GM21447 (cell line): ENCODE measurements around the gene ADCY9.
"Not testable (repeated sequence)": the region's sequence is repeated elsewhere in the genome, so short reads cannot be mapped to it uniquely, and the experiment has no call there.

Experiments
- ATAC-seq: cut with Tn5 transposase; IDR thresholded peaks from one replicate; pipeline ENCODE4 v1.9.1; 2021; ENCODE audit not compliant: unreplicated experiment

The ADCY9 gene

DNA sequence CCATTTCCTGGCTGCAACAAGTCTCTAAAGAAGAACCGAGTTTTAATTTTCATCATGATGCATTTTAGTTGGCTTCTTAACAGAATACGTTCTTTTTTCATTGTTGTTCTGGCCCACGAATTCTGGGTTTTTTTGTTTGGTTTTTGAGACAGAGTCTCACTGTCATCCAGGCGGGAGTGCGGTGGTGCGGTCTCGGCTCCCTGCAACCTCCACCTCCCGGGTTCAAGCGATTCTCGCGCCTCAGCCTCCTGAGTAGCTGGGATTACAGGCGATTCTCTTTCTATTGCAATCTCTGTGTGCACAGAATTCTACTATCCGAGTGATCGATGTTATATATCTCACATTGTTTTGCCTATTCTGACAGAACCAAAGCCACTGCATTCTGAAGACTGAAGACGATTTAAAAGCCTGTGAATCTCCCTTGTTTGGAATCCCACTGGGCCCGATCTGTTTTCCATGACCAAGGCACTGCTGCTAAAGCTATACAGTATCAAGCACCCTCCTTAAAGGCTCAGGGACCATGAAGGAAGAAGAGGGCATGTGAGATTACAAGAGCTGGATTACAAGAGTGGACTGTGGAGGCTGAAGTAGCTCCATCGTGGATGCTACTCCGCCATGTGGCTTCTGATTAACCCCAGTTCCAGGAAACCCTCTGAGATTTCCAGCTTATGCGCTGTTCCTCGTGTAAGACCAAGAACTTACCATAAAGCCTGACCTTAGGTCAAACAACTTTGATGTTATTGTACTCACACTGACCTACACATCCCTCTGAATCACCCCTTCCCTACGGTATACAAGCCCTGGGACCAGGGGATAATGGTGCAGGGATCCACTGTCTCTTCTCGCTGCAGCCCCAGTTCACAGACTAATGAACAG, 44.3 kb downstream of the ADCY9 start:
- no peak for ATAC-seq

DNA sequence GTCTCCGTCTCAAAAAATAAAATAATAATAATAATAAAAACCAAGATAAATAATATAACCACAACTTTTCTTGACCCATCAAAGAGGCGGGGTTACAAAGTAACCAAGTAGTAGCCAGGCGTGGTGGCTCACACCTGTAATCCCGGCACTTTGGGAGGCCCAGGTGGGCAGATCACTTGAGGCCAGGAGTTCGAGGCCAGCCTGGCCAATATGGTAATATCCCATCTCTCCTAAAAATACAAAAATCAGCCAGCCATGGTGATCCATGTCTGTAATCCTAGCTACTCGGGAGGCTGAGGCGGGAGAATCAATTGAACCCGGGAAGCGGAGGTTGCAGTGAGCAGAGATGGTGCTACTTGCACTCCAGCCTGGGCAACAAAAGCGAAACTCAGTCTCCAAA, 45.3 kb downstream of the ADCY9 start:
- no peak for ATAC-seq

DNA sequence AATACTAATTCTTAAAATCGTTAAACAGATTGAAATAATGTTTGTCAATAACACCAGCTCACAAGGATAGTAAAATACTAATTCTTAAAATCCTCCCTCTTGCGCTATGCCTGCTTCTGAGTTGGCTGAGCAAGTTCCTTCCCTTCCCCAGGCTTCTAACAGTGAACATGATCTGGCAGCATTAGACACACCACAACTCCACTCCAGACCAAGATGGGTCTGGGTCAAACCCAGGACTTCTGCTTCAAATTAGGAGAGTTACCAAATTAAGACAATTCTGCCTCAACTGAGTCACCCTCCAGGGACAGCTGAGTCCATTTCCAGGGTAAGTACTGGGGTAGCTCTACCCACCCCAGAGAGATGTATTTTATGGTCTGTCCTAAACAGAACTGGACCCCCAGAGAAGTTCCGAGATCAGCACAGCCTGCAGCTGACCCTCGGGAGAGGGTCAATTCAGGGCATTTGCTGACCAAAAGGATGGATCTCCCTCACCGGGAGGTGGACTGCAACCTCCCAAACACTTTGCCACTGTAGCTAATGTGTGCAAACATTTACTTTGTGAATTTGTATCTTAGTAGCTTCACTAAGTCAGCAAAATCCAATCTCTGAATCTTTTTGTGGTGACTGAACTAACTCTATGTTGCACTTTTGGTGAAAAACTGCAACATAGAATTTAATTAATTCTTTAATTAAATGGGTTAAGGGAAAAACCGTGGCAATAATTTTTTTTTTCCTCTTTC, 48.8 kb downstream of the ADCY9 start:
- no peak for ATAC-seq

DNA sequence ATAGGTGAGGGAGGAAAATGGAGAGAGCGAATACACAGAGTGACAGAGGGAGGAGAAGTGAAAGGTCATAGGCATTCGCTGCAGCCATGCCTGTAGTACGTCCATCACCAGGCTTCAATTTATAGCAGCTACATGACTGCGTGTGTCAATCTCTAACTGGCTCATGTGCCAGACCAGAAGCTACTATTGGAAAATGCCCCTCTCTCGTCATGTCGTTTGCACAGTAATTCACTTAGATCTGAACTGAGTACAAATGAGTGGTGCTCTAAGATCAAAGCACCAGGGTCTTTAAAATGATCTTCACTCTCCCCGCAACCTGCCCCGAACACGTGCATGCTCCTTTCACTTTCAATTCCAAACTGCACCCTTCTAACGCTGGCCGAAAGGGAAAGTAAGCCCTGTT, 51.3 kb downstream of the ADCY9 start:
- no peak for ATAC-seq

DNA sequence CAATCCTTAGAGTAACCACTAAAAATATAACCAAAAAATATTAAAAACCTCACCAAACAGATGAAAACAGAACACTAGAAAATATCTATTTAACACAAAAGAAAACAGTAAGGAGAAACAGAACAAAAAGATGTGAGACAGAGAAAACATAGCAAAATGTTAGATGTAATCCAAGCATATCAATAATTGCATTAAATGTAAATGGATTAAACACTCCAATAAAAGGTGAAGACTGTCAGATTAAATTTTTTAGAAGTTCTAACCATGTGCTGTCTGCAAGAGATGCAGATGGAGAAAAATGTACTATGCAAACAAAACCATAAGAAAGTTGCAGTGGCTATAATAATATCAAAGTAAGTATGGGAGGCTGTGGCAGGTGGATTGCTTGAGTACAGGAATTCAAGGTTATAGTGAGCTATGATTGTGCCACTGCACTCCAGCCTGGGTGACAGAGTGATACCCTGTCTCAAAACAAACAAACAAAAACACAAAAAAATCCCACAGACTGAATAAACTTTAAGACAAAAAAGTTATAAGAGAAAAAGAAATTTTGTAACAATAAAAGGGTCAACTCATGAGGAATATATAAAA, 53.9 kb downstream of the ADCY9 start:
- ATAC-seq, result no peak

DNA sequence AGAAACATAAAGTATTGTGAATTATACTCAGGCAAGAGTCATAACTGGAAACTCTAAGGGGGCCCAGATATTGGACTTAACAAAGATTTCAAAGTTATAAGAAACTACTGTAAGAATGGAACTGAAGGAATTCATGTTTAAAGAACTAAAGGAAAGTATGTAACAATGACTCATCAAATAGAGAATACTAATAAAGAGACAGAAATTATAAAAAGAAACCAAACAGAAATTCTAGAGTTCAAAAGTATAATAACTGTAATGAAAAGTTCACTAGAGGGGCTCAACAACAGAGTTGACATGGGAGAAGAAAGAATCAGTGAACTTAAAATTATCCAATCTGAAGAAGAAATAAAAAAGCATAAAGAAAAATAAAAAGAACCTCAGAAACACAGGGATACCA, 55.4 kb downstream of the ADCY9 start:
- ATAC-seq, result no peak

DNA sequence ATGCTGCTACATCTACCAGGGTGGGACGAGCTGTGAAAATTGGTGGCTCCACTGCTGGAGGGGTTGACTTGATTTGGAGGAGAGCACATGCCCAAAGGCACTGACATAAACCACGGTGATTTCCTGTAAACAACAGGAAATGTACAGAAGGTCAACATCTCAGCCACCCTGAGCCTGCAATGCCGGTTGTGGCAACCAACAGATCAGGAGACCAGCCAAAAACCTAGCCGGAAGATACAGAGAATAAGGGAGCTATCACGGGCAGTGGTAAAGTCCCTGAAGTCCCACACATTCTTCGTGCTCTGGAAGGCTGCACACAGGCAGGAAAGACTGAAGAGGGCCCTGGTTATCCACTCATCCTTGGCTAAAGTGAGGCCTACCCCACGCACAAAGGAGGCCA, 56.2 kb downstream of the ADCY9 start:
- ATAC-seq, result no peak

DNA sequence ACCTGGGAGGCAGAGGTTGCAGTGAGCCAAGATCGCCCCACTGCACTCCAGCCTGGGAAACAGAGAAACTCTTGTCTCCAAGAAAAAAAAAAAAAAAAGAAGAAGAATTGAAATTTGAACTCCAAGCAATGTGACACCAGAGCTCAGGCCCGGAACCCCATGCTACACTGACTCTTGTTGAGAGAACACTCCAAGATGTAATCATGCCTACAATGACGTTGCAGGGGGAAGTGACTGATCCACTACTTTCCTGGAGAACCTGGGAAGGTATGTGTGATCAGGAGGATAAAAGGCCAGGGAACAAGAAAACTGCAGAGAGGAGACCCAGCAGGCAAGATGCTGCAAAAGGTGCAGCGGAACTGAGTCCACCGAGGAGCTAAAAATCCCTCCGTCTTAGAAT, 57.9 kb downstream of the ADCY9 start:
- ATAC-seq, result no peak

DNA sequence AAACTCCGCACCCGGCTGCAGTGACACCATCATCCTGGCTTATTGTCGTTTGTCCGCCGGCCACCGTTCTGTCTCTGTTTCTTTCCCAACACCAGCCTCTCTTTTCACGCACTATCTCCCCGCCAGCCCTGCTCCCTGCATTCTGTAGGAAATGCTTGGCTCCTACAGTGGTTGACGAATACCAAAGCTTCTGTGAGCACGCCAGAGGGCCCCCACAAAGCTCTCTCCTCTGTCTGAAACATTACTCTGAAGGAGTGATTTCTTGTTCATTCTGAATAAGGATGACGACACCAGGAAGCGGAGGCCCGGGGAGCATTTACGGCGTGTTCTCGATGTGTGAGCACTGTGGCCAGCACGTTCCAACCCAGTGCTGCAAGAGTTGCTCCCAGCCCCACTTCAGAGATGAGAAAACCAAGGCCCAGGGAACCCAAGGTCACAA, 58.8 kb downstream of the ADCY9 start:
- ATAC-seq, result no peak

DNA sequence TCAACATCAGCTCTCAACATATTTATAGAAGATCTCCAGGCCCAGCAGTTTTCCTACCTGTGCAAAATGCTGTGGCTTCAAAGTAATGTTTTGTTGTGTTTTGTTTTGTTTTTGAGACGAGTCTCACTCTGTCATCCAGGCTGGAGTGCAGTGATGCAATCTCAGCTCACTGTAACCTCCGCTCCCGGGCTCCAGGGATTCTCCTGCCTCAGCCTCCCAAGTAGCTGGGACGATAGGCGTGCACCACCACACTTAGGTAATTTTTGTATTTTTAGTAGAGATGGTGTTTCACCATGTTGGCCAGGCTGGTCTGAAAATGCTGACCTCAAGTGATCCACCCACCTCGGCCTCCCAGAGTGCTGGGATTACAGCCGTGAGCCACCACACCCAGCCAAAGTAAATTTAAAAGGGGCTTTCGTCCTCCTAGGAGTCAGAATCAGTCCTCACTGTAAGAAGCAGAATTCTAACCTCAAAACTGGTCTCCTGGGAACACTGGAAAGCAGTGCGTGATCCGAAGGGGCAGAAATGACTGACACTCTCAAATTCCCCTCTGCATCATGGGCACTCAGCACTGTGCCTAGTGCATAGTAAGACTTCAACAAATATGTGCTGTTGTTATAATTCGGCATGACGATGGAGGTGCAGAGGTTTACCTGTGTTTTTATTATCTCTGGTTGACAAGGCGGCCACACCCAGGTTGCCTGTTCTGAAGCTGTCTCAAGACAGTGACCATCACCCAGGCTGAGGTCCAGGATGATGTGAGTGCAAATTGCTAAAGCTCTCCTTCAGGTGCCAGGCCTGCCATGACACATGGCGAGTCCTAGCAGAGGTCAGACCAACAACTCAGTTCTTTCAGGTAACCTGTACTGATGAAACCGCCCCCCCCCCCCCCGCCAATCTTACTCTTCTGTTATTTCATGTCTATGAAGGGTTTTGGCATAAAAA, 59.8 kb downstream of the ADCY9 start:
- no peak for ATAC-seq

DNA sequence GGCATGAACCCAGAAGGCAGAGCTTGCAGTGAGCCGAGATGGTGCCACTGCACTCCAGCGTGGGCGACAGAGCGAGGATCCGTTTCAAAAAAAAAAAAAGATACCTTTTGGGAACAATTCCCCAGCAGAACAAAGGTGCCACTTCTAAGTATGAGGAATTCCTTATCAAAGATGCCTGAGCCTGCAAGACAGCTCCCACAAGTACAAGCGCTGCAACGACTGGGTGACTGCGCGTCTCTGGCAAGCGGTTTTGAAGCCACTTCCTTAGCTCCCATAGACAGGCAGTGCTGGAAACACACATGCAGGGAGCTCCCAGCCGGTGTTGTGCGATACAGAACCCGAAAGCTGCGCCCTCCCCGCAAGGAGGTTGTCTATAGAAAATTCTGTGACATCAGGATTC, 60.5 kb downstream of the ADCY9 start:
- ATAC-seq, result no peak

DNA sequence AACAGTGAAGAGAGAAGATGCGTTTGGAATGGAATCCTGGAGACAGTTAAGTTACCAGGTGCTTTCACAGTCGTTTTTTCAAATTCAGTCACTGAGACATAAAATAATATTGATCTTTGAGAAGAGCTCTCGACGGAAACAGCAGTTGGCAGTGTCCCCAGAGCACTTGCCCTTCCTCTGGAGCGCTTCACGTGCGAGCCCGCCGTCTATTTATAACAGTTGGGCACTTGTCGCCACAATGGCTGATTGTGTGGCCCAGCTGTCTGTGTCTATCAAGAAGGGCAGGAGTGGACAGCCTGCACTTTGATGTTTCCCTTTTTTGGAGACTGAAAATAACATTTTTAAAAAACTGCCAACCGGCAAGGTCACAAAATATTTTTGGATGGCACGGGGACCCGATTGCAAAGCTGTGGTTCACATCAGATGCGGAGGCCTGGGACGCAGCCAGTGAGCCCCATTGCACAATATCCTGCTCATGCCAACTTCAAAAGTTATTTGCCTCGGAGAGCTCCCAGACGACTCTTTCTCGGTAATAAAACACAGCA, 62.9 kb downstream of the ADCY9 start:
- no peak for ATAC-seq

DNA sequence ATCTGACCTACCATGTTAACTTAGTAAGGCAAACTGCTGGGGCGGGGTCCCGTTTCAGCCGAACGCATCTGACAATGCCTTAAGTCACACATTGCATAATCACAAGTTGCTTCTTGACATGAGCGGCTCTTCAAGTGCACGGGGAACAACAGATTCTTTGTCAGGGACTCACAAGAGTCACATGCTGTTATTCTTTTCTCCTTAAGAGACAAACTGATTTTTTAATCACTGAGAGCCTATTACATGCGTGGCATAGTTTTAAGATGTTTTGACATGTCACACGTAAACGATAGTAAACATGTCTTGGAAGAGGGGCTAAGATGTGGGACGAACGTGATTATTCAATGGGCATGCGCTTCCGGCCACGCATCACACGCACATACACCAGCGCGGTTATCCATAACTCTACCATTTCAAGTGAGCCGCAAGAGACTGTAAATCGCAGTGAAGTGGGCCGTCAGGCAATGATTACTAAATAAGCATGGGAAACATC, 63.4 kb downstream of the ADCY9 start:
- ATAC-seq, result no peak

DNA sequence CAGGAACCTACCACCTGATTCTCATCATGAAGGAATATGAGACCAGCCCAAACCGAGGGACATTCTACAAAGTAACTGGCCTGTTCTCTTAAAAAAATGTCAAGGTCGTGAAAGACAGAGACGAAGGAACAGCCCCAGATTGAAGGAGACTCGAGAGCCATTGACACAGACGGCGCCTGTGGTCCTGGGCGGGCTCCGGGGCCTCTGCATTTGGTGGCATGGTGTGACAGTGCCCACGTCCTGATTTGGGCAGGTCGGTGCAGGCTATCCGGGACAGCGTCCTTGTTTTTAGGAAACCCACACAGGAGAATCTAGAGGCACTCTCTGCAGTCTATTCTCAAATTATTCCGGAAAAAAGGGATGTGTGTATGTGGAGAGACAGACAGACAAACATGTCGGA, 64.1 kb downstream of the ADCY9 start:
- ATAC-seq, result no peak

DNA sequence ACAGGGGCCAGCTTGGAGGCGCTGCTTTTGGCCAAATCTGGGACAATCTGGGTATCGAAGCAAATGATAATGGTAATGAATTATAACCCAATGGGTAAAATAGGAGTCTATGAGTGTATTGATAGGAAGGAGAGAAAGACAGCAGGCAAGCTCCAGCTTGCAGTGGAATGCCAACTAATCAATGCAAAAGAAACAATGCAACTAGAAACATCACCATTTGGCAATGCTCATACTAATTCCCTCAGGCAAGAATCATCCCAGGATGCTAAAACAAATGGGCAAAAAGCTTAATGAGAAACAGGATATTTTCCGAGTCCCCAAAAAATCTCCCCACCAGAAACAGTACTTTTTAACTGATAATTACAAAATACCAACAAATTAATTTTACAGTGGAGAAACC, 64.7 kb downstream of the ADCY9 start:
- no peak for ATAC-seq

DNA sequence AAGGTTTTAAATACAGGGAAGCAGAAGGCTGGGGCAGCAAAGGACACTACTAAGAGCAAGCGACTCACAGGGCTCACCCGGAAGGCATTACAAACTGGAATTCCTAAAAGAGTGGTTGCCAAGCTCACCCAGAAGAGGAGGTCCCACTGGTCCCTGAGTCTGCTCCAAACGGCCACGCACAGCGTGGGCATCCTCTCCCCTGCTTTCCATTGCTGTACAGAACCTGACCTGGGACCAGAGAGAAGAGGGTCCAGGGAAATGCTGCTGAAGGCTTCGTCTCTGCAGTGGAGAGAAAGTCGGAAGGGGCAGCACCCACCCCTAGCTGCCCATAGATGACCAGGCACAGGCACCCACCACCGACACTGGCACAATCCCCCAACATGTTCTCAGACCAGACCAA, 67.2 kb downstream of the ADCY9 start:
- no peak for ATAC-seq

DNA sequence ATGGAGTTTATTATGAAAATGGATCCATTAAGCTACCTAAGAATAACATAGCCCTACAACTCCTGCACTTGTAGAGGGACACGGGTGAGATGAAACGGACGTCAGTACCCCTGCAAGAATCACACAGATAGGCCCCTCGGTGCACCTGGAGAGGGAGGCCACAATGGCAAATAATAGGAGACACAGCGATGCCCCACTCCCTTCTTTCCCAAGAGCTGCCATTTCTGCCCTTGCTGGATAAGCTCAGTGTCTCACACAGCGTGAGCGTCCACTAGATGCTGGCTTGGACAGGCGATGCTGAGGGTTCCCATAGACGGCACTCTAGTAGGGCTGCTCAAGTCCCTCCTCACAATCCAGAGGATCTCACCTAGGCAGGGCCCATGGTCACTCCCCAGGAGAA, 67.8 kb downstream of the ADCY9 start:
- no peak for ATAC-seq

DNA sequence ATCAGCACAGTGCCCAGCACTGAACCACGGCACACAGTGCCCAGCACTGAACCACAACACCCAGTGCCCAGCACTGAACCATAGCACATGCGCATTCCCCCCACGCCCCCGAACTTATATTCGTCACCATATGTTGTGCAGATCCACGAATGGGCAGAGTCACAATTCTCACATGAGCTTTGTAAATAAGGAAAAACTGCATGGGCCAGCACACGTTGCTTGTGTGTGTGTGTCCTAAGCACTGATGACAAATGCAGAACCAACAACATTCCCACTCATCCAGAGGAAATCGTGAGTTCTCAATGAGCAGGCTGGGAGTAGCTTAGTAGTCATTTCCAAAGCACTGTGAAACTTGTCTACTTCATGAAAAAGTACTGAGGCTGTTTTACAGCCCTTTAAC, 70.0 kb downstream of the ADCY9 start:
- no peak for ATAC-seq

DNA sequence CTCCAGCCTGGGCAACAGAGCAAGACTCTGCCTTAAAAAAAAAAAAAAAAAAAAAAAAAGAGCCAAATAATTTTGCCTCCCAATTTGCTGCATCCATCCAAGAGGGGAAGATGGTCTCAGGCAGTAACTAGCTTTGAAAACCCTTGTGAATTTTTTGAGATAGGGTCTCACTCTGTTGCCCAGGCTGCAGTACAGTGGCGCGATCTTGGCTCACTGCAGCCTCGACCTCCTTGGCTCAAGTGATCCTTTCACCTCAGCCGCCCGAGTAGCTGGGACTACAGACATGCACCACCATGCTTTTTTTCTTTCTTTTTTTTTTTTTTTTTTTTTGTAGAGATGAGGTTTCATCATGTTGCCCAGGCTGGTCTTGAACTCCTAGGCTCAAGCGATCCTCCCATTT, 70.7 kb downstream of the ADCY9 start:
- not testable (repeated sequence) for ATAC-seq

DNA sequence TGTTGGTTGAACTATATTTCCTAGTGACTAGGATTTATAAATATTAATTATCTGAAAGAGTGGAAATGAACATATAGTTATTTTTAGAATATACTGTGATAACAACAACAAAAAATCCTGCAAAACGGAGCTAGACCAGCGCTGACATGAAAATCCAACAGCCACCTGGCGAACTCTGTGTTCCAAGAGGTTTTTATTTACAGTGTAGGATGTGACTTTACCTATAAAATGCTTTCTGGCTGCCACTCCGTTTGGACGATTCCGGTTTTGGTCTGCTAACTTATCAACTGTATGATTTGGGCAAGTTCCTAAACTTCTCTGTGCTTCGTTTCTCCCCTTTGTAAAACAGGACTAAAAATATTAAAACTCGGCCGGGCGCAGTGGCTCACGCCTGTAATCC, 73.7 kb downstream of the ADCY9 start:
- no peak for ATAC-seq
